Measurements from ENCODE around the gene ADAMTSL3. TPM values are rescaled to one million over a fixed set of nuclear protein-coding genes. Genes with fewer than 3 reads are reported as not detected.

Gene ADAMTSL3
- total RNA-seq, 1 experiment from 2014 or later = 1.8 TPM

- TF ChIP-seq ERG (CRISPR knock-in tag; IDR thresholded peaks at IDR 0.05) (no peak), AR (CRISPR knock-in tag; IDR thresholded peaks at IDR 0.05) (no peak), EMX1 (CRISPR knock-in tag; IDR thresholded peaks at IDR 0.05) (no peak), ZBTB43 (CRISPR knock-in tag; IDR thresholded peaks at IDR 0.05) (no peak), FOXJ3 (CRISPR knock-in tag; IDR thresholded peaks at IDR 0.05; ENCODE audit: borderline replicate concordance) (no peak), ATF3 (CRISPR knock-in tag; conservative IDR thresholded peaks at IDR 0.05) (no peak), ATF6 (CRISPR knock-in tag; IDR thresholded peaks at IDR 0.05) (no peak), JAZF1 (CRISPR knock-in tag; IDR thresholded peaks at IDR 0.05) (no peak), MXD4 (CRISPR knock-in tag; IDR thresholded peaks at IDR 0.05; ENCODE audit: borderline replicate concordance) (no peak), MLX (CRISPR knock-in tag; IDR thresholded peaks at IDR 0.05) (no peak)
Observed at GRCh38 chr15:83854950-83855707, 201.2 kb downstream of the ADAMTSL3 start (continued).

- Mint-ChIP-seq H3K9me3 (peaks cover 11% of the 10 kb centered on the region), H3K27ac (no peak overlapping the region), H3K4me1 (no peaks in the 10 kb centered on the region), H3K36me3 (peaks cover 12% of the 10 kb centered on the region), H3K4me3 (no peak overlapping the region), H3K27me3 (ENCODE audit: low read depth) (no peaks in the 10 kb centered on the region)
- CTCF ChIA-PET = interaction anchor here (0.9 kb wide), 1 partner anchor 179 kb away, joined by 6 read pairs; no protein-coding TSS in a partner anchor
- DNase-seq (ENCODE audit: low spot score) = no peak
- POLR2A ChIA-PET = interaction anchor here (0.6 kb wide), 1 partner anchor 886 kb away, joined by 3 read pairs; no protein-coding TSS in a partner anchor
- TF ChIP-seq PREB (CRISPR knock-in tag; IDR thresholded peaks at IDR 0.05; ENCODE audit: borderline replicate concordance) = no peak
- no peak for TF ChIP-seq NR1H2 (CRISPR knock-in tag; IDR thresholded peaks at IDR 0.05)
- no peak for TF ChIP-seq ZNF232 (CRISPR knock-in tag; IDR thresholded peaks at IDR 0.05)
- TF ChIP-seq ZNF263 (CRISPR knock-in tag; IDR thresholded peaks at IDR 0.05; ENCODE audit: low read depth) = no peak
- no peak for TF ChIP-seq GRHL2 (CRISPR knock-in tag; IDR thresholded peaks at IDR 0.05; ENCODE audit: insufficient replicate concordance, severe bottlenecking)
- no peak for TF ChIP-seq FOXP4 (CRISPR knock-in tag; IDR thresholded peaks at IDR 0.05)
- TF ChIP-seq GABPB1 (CRISPR knock-in tag; IDR thresholded peaks at IDR 0.05) = no peak
- TF ChIP-seq TEAD1 (CRISPR knock-in tag; IDR thresholded peaks at IDR 0.05) = no peak
- no peak for TF ChIP-seq ZNF671 (CRISPR knock-in tag; IDR thresholded peaks at IDR 0.05)
- TF ChIP-seq RORB (CRISPR knock-in tag; IDR thresholded peaks at IDR 0.05) = no peak
- TF ChIP-seq ATF1 (CRISPR knock-in tag; IDR thresholded peaks at IDR 0.05) = no peak
- no peak for ATAC-seq
Observed at GRCh38 chr15:83855956-83856355, 202.0 kb downstream of the ADAMTSL3 start.
